Measurements from ENCODE around the gene ERGIC2.
"Not testable (repeated sequence)": the region's sequence is repeated elsewhere in the genome, so short reads cannot be mapped to it uniquely, and the experiment has no call there.

The ERGIC2 gene

DNA sequence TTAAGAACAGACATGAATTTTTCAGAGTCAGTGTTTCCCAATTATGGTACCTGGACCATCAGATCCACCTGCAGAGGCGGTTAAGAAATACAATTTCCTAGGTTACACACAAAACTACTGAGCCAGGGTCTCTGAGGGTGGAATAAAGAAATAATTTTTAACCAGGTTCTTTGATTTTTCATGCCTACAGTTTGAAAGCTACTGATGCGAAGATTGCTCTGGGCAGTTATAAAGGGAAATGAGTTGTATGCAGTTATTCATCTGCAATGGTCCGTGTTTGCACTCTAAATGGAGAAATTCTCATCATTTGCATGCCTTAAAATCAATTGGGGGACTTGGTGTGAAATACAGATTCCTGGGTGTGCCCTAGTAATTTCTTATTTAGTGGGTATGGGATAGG lies 89.7 kb downstream of the ERGIC2 start:
- no peak for FAIRE-seq

DNA sequence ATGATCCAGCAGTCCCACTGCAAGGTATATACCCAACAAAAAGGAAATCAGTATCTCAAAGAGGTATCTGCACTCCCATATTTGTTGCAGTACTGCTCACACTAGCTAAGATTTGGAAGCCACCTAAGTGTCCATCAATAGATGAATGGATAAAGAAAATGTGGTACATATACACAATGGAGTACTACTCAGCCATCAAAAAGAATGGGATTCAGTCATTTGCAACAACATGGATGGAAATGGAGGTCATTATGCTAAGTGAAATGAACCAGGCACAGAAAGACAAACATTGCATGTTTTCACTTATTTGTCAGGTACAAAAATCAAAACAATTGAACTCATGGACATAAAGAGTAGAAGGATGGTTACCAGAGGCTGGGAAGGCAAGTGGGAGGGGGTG lies 90.5 kb downstream of the ERGIC2 start:
- FAIRE-seq = not testable (repeated sequence)

DNA sequence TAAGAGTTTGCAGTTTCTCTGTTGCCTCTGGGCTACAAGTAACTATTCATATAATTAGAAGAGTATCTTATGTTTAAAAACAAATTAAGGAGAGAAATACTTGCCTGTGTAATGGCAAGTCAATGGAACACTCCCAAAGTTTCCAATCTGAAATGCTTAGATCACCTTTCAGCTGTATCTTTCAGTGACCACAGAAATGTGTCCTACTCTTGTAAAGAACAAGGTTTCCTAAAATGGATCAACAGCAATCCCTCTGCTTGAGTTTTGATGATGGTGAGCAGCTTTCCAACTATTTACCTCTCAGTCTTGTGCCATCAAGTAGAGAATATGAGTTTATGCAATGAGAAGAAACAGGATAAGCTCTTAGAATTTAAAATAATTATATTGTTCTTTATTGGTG lies 92.9 kb downstream of the ERGIC2 start:
- FAIRE-seq = no peak

DNA sequence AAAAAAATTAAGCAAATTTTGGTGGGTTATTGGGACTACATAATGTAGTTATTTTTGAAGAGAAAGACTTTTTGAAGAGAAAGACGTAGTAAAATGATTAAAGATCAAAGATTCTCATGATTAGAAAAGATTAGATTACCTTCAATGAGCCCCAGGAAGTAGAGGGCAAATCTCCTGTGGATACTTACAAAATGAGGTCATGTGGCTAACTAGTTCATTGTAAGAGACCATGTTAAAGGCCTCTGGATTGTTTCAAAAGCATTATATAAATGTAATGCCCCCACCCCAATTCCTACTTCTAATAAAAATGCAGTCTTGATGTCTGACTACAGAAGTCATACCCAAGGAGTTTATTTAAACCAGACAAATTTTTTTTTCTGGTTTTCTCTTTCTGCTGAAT lies 93.3 kb downstream of the ERGIC2 start:
- peak; percentile 15 for FAIRE-seq
